H9 (cell line): ENCODE data around the gene ARHGAP25. TPM values are rescaled to one million over a fixed set of nuclear protein-coding genes. Genes with fewer than 3 reads are reported as not detected.

Experiments used
- DNase-seq: peaks from one replicate; pipeline ENCODE4 v3.0.0-alpha.2; 2017
- H2AFZ ChIP-seq: one replicate; pipeline ENCODE4 v1.6.1; 2013; ENCODE audit warnings: mild to moderate bottlenecking, low read length, control low read depth, moderate library complexity
- H2AK5ac ChIP-seq: 2 replicates; pipeline ENCODE4 v1.6.1; 2013; ENCODE audit warnings: low read length, control low read depth, mixed read lengths; ENCODE audit not compliant: insufficient read length
- H2BK120ac ChIP-seq: one replicate; pipeline ENCODE4 v1.6.1; 2013; ENCODE audit warnings: low read depth, mild to moderate bottlenecking, low read length, control low read depth, inconsistent platforms; ENCODE audit not compliant: poor library complexity, severe bottlenecking
- H2BK12ac ChIP-seq: 2 replicates; pipeline ENCODE4 v1.6.1; 2013; ENCODE audit warnings: low read length, control low read depth, mixed read lengths, low read depth; ENCODE audit not compliant: insufficient read length
- H2BK15ac ChIP-seq: 2 replicates; pipeline ENCODE4 v1.6.1; 2013; ENCODE audit warnings: low read depth, low read length, control low read depth
- H2BK20ac ChIP-seq: one replicate; pipeline ENCODE4 v1.6.1; 2013; ENCODE audit warnings: low read depth, mild to moderate bottlenecking, low read length, control low read depth, inconsistent platforms; ENCODE audit not compliant: poor library complexity, severe bottlenecking
- H2BK5ac ChIP-seq: 2 replicates; pipeline ENCODE4 v1.6.1; 2013; ENCODE audit warnings: low read length, control low read depth, mixed read lengths; ENCODE audit not compliant: insufficient read length
- H3K14ac ChIP-seq: 2 replicates; pipeline ENCODE4 v1.6.1; 2013; ENCODE audit warnings: low read length, control low read depth; ENCODE audit not compliant: insufficient read depth
- H3K18ac ChIP-seq: 2 replicates; pipeline ENCODE4 v1.6.1; 2013; ENCODE audit warnings: low read depth, mild to moderate bottlenecking, mixed read lengths, low read length, control low read depth; ENCODE audit not compliant: insufficient read length
- H3K23ac ChIP-seq: 2 replicates; pipeline ENCODE4 v1.6.1; 2013; ENCODE audit warnings: low read length, control low read depth, mixed read lengths, low read depth; ENCODE audit not compliant: insufficient read length
- H3K23me2 ChIP-seq: 2 replicates; pipeline ENCODE4 v1.6.1; 2013; ENCODE audit warnings: low read depth, mild to moderate bottlenecking, mixed read lengths, low read length, control low read depth; ENCODE audit not compliant: insufficient read length, poor library complexity, severe bottlenecking
- H3K27ac ChIP-seq: 2 replicates; pipeline ENCODE4 v1.5.1; 2013; ENCODE audit warnings: low read length, control low read depth, mixed read lengths, low read depth; ENCODE audit not compliant: insufficient read length
- H3K27me3 ChIP-seq: 2 replicates; pipeline ENCODE4 v1.6.1; 2013; ENCODE audit warnings: low read length, control low read depth, inconsistent platforms; ENCODE audit not compliant: insufficient read depth
- H3K4ac ChIP-seq: 2 replicates; pipeline ENCODE4 v1.6.1; 2013; ENCODE audit warnings: low read depth, mild to moderate bottlenecking, control low read depth, inconsistent platforms, low read length, moderate library complexity
- H3K4me1 ChIP-seq: 2 replicates; pipeline ENCODE4 v1.6.1; 2013; ENCODE audit warnings: low read length, control low read depth, inconsistent platforms; ENCODE audit not compliant: insufficient read depth
- H3K4me2 ChIP-seq: 2 replicates; pipeline ENCODE4 v1.6.1; 2013; ENCODE audit warnings: low read length, control low read depth, mixed read lengths; ENCODE audit not compliant: insufficient read length, insufficient read depth
- H3K56ac ChIP-seq: 2 replicates; pipeline ENCODE4 v1.6.1; 2013; ENCODE audit warnings: low read depth, mild to moderate bottlenecking, mixed read lengths, low read length, control low read depth; ENCODE audit not compliant: insufficient read length
- H3K79me1 ChIP-seq: 2 replicates; pipeline ENCODE4 v1.6.1; 2013; ENCODE audit warnings: low read depth, mild to moderate bottlenecking, moderate library complexity, low read length, control low read depth, inconsistent platforms; ENCODE audit not compliant: insufficient read depth, poor library complexity, severe bottlenecking
- H3K79me2 ChIP-seq: 2 replicates; pipeline ENCODE4 v1.6.1; 2013; ENCODE audit warnings: low read length, control low read depth, inconsistent platforms; ENCODE audit not compliant: insufficient read depth
- H3K9ac ChIP-seq: 2 replicates; pipeline ENCODE4 v1.6.1; 2013; ENCODE audit warnings: low read length, control low read depth, mixed read lengths; ENCODE audit not compliant: insufficient read length; ENCODE audit errors: extremely low read depth
- H3K9me3 ChIP-seq: one replicate; pipeline ENCODE4 v1.6.1; 2013; ENCODE audit warnings: low read depth, low read length, inconsistent platforms; ENCODE audit not compliant: control insufficient read depth
- H3T11ph ChIP-seq: one replicate; pipeline ENCODE4 v1.6.1; 2013; ENCODE audit warnings: mild to moderate bottlenecking, low read length, control low read depth, inconsistent platforms
- H4K20me1 ChIP-seq: one replicate; pipeline ENCODE4 v1.6.1; 2013; ENCODE audit not compliant: control insufficient read depth, insufficient read length, insufficient read depth
- H4K5ac ChIP-seq: 2 replicates; pipeline ENCODE4 v1.6.1; 2013; ENCODE audit warnings: low read depth, mild to moderate bottlenecking, mixed read lengths, low read length, control low read depth; ENCODE audit not compliant: insufficient read length
- H4K8ac ChIP-seq: replicated peaks from 2 replicates; pipeline ENCODE4 v1.6.1; 2013; ENCODE audit warnings: low read length, control low read depth, mixed read lengths, low read depth; ENCODE audit not compliant: insufficient read length
- H4K91ac ChIP-seq: 2 replicates; pipeline ENCODE4 v1.6.1; 2013; ENCODE audit warnings: low read depth, mild to moderate bottlenecking, moderate library complexity, mixed read lengths, low read length, control low read depth; ENCODE audit not compliant: insufficient read length
- H3K27ac Mint-ChIP-seq, 3 experiments: 2 replicates in 2 of 3; 3 replicates in 1 of 3; pipeline ENCODE4 v1.8.0; 2020 to 2021; ENCODE audit warnings: mixed read lengths in 3 of 3, mild to moderate bottlenecking in 1 of 3, moderate library complexity in 1 of 3
- H3K27me3 Mint-ChIP-seq: 2 replicates; pipeline ENCODE4 v1.8.0; 2021; ENCODE audit warnings: low read depth, mild to moderate bottlenecking, moderate library complexity, mixed read lengths
- H3K36me3 Mint-ChIP-seq, 3 experiments: 2 replicates in 2 of 3; 3 replicates in 1 of 3; pipeline ENCODE4 v1.8.0; 2020 to 2021; ENCODE audit warnings: low read depth in 3 of 3, mixed read lengths in 3 of 3; ENCODE audit not compliant: insufficient read depth in 1 of 3
- H3K4me1 Mint-ChIP-seq, 2 experiments: 2 replicates each; pipeline ENCODE4 v1.8.0; 2020; ENCODE audit warnings: mixed read lengths in 2 of 2
- H3K4me3 Mint-ChIP-seq, 2 experiments: 2 replicates in 1 of 2; 3 replicates in 1 of 2; pipeline ENCODE4 v1.8.0; 2020 to 2021; ENCODE audit warnings: mild to moderate bottlenecking in 2 of 2, mixed read lengths in 2 of 2, moderate library complexity in 1 of 2
- H3K9me3 Mint-ChIP-seq, 2 experiments: 2 replicates in 1 of 2; 3 replicates in 1 of 2; pipeline ENCODE4 v1.8.0; 2020; ENCODE audit warnings: mild to moderate bottlenecking in 2 of 2, mixed read lengths in 2 of 2, moderate library complexity in 1 of 2
- WGBS: extraction: QIAGEN DNeasy Blood & Tissue Kit; methylation state at CpG from one replicate; pipeline ENCODE4 v1.1.7; 2013; ENCODE audit warnings: missing lambda C conversion rate, low lambda C conversion rate, mixed read lengths; ENCODE audit not compliant: insufficient read length; ENCODE audit errors: extremely low coverage; 5-methylcytosine and 5-hydroxymethylcytosine counted together
- total RNA-seq: library from RNA; stranded (reverse); gene quantifications from 2 replicates; pipeline ENCODE4 v1.2.1, GENCODE V29; 2021
- TF ChIP-seq, protein P1 (sequence below): fragments of 200-600 bp; sonication (generic); conservative IDR thresholded peaks from 3 replicates; pipeline ENCODE4 v1.8.0; 2021; ENCODE audit warnings: antibody characterized with exemption, mild to moderate bottlenecking

The ARHGAP25 gene
- total RNA-seq, 1 experiment from 2014 or later = 1.3 TPM

DNA sequence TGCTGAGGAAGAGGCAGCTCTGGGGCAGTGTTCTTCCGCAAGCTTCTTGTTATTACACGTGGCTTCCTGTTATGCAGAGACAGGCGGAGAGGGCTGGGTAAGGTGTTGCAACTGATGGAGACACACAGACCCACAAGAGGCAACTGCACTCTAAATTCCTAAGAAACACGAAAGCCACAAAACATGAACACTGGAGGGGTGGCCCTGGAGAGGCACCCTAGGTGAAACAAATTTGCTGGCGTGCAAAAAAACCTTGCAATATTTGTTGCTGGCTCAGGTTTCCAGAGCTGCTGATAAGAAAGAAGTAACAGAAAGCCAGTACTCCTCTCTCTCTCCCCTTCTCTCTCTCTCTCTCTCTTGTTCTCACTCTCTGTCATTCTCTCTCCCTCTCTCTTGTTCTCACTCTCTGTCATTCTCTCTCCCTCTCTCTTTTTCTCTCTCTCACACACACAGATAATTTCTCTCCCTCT, 31.8 kb downstream of the ARHGAP25 start:
- Histone ChIP-seq H3K18ac (no peak overlapping the region), H3K56ac (no peak overlapping the region), H3K23me2 (no peaks in the 10 kb centered on the region), H4K5ac (no peak overlapping the region), H3K4me2 (no peak overlapping the region), H3K27me3 (no peaks in the 10 kb centered on the region), H3K23ac (no peak overlapping the region), H3K9ac (no peak overlapping the region), H3K4me1 (peaks cover 5% of the 10 kb centered on the region), H4K20me1 (no peaks in the 10 kb centered on the region), H2AFZ (no peak overlapping the region), H3K9me3 (no peaks in the 10 kb centered on the region), H3K27ac (no peak overlapping the region), H2BK5ac (no peak overlapping the region), H4K91ac (no peak overlapping the region), H2BK12ac (no peak overlapping the region), H3T11ph (no peak overlapping the region), H3K4ac (no peak overlapping the region), H4K8ac (no peak overlapping the region), H2BK120ac (no peak overlapping the region), H3K79me2 (no peaks in the 10 kb centered on the region), H2BK15ac (no peak overlapping the region), H3K14ac (no peak overlapping the region), H2BK20ac (no peak overlapping the region), H3K79me1 (no peaks in the 10 kb centered on the region), H2AK5ac (no peak overlapping the region)
- H3K4me1 Mint-ChIP-seq = peaks cover 27 to 37% of the 10 kb centered on the region in 2 experiments
- H3K36me3 Mint-ChIP-seq = no peaks in the 10 kb centered on the region; a peak in 1 of 7 replicates
- TF ChIP-seq, protein P1, sequence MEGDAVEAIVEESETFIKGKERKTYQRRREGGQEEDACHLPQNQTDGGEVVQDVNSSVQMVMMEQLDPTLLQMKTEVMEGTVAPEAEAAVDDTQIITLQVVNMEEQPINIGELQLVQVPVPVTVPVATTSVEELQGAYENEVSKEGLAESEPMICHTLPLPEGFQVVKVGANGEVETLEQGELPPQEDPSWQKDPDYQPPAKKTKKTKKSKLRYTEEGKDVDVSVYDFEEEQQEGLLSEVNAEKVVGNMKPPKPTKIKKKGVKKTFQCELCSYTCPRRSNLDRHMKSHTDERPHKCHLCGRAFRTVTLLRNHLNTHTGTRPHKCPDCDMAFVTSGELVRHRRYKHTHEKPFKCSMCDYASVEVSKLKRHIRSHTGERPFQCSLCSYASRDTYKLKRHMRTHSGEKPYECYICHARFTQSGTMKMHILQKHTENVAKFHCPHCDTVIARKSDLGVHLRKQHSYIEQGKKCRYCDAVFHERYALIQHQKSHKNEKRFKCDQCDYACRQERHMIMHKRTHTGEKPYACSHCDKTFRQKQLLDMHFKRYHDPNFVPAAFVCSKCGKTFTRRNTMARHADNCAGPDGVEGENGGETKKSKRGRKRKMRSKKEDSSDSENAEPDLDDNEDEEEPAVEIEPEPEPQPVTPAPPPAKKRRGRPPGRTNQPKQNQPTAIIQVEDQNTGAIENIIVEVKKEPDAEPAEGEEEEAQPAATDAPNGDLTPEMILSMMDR = no peak
- H3K4me3 Mint-ChIP-seq = no peak overlapping the region
- no peak for DNase-seq
- H3K27me3 Mint-ChIP-seq = no peaks in the 10 kb centered on the region
- H3K27ac Mint-ChIP-seq = peak overlapping the region in 1 of 3 experiments; percentile 72; a peak in 2 of 7 replicates
- no peaks in the 10 kb centered on the region; a peak in 1 of 5 replicates for H3K9me3 Mint-ChIP-seq
- no CpG with 5 or more reads among the region's 5 CpGs for WGBS
